Mesenteric fat pad (tissue), 1 donor: ENCODE results near the gene CDRT15L2. TPM values are rescaled to one million over a fixed set of nuclear protein-coding genes. Genes with fewer than 3 reads are reported as not detected.
"Not testable (repeated sequence)": the region's sequence is repeated elsewhere in the genome, so short reads cannot be mapped to it uniquely, and the experiment has no call there.

Experiments used
- DNase-seq: peaks from one replicate; pipeline ENCODE4 v3.0.0-alpha.2; 2020; ENCODE audit warnings: low spot score
- total RNA-seq: library from RNA; stranded (reverse); fragmentation: NEBNext Ultra II Directional; extraction: Animal tissue kit (Norgen Biotek cat#: 25700); gene quantifications from one replicate; pipeline ENCODE4 v1.2.1, GENCODE V29; 2021
- donor health status: DM: yes; HTN: yes; CAD: no.

Gene CDRT15L2
- total RNA-seq, 1 donor from 2014 or later = not detected

DNA sequence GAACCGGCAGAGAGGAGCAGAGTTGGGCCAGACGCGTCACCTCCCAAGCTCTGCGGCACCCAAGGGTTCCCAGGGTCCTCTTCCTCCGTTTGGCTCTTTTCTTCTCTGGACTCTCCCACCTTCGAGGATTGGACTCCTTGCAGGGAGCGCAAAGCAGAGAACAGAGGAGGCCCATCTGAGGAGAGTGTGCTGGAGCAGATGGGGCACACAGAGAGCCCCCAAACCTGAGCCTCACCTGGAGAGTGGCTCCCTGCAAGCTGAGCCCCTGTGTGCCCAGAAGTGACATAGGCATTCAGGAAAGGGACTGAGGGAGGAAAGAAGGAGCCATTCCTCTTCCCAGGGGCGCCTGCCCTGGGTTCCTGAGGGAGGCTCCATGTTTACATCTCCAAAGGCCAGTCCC is 6.3 kb upstream of the CDRT15L2 start:
- DNase-seq = not testable (repeated sequence)

DNA sequence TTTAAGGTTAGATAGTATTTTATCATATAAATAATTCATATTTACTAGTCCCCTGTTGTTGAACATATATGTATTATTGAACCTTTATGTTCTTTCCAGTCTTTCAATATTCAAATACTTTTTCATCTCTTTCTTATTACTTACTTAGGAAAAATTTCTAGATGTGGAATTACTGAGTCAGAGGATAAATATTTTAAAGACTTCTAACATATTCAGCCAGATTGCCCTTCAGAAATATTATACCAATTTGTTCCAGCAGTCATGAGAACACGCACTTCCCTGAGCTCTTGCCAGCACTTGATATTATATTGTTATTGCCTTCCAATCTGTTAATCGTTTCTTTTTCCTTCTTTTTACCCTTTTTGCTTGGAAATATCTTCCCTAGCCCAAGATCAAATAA is 4.5 kb upstream of the CDRT15L2 start:
- DNase-seq = not testable (repeated sequence)

DNA sequence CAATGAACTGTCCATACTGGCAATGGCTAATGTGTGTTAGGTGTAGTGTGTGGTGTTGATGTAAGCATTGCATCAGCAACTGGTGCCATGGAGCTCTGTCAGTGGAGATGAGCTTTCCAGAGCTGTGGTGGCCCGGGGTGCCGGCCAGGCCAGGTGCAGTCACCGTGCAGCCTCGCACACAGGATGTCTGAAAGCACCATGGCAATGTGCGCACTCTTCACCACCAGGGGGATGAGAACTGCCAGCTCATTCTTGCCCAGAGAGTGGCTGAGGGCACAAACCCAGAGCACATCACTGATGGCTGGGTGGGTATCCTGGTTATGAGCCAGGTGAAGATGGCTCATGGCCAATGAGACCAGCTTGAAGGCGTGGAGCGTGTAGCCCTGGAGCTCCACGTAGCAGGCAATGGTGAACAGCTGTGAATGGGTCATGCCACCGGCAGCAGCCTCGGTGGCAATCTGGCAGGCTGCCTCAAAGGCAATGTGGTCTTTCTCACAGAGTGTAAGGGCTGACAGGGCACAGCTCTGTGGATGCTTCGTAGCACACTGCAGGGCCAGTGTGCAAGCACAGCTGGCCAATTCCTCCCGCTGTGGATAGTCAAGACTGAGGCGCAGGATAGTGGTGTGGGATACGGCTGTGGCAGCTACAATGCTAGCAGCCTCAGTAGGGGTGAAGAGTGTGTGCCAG is 4.5 kb downstream of the CDRT15L2 start:
- DNase-seq = not testable (repeated sequence)

DNA sequence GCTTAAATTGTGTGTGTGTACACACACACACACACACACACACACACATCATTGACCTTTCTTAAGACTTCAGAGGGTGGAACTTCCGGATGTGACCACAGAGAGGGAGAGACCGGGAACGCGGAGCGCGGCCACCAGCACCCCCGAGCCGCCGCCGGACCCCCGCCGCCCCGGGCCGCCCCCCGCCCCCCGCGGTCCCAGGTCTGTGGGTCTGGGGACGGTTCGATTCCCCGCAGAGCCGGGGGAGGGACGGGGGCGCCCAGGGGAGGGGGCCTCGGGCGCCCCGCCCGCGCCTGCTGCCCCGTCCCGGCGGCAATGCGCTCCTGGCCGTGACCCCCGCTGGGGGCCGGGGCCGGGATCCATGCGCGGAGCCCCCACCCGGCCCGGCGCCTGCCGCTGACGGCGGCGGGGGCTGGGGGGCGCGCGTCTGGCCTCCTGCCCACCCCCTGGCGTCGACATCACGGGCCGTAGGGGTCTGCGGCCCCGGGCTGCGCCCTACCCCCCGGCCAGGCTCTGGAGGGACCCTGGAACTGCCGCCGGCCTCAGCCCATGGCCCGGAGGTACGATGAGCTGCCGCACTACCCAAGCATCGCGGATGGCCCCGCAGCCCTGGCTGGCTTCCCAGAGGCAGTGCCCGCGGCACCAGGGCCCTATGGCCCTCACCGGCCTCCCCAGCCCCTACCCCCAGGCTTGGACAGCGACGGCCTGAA is 9.4 kb downstream of the CDRT15L2 start:
- DNase-seq = not testable (repeated sequence)

DNA sequence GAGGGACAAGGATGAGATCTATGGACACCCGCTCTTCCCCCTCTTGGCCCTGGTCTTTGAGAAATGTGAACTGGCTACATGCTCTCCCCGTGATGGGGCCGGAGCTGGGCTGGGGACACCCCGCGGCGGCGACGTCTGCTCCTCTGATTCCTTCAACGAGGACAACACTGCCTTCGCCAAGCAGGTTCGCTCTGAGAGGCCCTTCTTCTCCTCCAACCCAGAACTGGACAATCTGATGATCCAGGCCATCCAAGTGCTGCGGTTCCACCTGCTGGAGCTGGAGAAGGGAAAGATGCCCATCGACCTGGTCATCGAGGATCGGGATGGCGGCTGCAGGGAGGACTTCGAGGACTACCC is 9.9 kb downstream of the CDRT15L2 start:
- DNase-seq = peak; percentile 89

DNA sequence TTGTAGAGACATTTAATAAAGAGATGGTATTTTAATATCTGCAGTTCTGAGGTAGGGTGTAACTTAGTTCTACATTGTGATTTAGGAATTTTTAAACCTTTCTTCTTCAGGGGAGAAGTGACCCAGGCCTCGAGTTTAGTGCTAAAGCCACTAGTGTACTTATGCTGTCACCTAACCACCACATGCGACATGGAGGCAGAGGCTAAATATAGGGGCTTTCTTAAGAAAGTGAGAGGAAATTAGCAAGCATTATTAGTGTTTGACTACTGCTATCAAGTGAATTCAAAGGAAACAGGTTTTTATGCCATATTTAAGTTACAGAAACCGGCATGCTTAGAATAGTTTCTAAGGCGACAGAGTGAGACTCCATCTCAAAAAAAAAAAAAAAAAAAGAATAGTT is 11.5 kb downstream of the CDRT15L2 start:
- DNase-seq = not testable (repeated sequence)

DNA sequence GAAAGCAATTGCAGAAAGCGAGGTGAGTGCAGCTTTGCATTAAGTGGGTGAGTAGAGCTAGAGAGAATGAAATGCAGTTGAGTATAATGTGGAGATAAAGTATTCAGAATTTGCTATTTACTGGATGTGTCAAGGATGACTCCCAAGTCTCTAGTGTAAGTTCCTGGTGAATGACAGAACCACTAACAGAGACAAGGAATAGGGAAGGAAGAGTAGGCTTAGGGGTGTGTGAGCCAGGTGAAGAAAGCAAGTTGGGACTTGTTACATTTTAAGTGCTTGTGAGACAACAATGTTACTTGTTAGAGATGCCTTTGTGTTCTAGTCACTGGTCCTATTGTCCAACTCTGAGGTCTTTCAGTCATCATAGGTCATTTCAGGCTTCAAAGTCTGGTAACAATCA is 26.0 kb downstream of the CDRT15L2 start:
- not testable (repeated sequence) for DNase-seq

- not testable (repeated sequence) for DNase-seq
Observed at GRCh38 chr17:20609490-20609889, 30.0 kb downstream of the CDRT15L2 start.

DNA sequence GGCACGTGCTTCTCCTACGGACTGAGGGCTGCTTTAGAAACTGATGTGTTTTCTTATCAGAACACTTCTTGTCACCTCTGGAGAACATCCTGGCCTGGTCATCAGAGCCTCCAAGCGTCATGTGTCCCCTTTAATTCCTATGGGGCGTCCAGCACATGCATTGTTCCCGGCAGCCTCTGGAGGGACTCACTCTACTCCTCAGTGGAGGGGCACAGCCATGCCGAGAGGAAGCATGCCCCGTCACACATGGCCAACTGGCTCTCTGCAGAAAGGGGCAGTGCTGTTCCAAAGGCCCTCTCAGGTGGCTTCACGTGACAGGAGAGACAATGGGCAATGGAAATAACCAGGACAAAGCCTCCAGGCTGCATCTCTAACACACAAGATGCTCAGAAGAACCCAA is 31.8 kb downstream of the CDRT15L2 start:
- no peak for DNase-seq

- DNase-seq = no peak
Observed at GRCh38 chr17:20612635-20613034, 33.1 kb downstream of the CDRT15L2 start.

DNA sequence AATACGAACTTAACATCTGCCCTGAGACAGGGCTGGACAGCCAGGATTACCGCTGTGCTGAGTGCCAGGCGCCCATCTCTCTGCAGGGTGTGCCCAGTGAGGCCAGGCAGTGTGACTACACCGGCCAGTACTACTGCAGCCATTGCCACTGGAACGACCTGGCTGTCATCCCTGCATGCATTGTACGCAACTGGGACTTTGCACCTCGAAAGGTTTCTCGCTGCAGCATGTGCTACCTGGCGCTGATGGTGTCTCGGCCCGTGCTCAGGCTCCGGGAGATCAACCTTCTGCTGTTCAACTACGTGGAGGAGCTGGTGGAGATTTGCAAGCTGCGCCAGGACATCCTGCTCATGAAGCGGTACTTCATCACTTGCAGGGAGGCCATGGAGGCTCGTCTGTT is 33.7 kb downstream of the CDRT15L2 start:
- no peak for DNase-seq

DNA sequence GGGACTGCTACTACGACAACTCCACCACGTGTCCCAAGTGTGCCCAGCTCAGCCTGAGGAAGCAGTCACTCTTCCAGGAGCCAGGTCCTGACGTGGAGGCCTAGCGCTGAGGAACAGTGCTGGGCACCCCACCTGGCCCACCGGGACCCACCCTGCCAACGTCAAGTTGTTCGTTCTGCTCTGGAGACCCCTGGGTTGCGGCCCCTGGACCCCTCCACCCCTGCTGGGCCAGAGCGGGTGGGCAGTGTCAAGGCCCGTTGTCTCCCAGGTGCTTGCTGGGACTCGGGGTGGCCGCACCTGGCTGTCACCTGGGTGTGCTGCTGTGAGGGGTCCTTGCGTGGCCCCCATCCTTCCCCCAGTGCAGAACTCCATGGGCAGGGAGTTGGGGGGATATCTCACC is 34.4 kb downstream of the CDRT15L2 start:
- DNase-seq = no peak

GRCh38 chr17:20615461-20615860 is 35.9 kb downstream of the CDRT15L2 start:
- DNase-seq = not testable (repeated sequence)

Other genes with a start within 250 kb of the CDRT15L2 start
- gene LGALS9B, start 112.2 kb upstream of the CDRT15L2 start, total RNA-seq = not detected